ENCODE results near the gene PRLH.

GRCh38 chr2:237604391-237604790 lies 38.0 kb downstream of the PRLH start:
- no peak for TF ChIP-seq POLR2A (IDR thresholded peaks at IDR 0.05; ENCODE audit: low read depth, low read length)
- TF ChIP-seq, protein P1, sequence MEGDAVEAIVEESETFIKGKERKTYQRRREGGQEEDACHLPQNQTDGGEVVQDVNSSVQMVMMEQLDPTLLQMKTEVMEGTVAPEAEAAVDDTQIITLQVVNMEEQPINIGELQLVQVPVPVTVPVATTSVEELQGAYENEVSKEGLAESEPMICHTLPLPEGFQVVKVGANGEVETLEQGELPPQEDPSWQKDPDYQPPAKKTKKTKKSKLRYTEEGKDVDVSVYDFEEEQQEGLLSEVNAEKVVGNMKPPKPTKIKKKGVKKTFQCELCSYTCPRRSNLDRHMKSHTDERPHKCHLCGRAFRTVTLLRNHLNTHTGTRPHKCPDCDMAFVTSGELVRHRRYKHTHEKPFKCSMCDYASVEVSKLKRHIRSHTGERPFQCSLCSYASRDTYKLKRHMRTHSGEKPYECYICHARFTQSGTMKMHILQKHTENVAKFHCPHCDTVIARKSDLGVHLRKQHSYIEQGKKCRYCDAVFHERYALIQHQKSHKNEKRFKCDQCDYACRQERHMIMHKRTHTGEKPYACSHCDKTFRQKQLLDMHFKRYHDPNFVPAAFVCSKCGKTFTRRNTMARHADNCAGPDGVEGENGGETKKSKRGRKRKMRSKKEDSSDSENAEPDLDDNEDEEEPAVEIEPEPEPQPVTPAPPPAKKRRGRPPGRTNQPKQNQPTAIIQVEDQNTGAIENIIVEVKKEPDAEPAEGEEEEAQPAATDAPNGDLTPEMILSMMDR (IDR thresholded peaks at IDR 0.05; ENCODE audit: extremely low read depth in 1 of 2, insufficient read depth in 1 of 2, low read depth in 1 of 2, low read length in 2 of 2): no peak
- TF ChIP-seq MAX (IDR thresholded peaks at IDR 0.05; ENCODE audit: insufficient read depth, insufficient read length): no peak
- no peak for TF ChIP-seq EZH2 (IDR thresholded peaks at IDR 0.05; ENCODE audit: borderline replicate concordance, low read depth, low read length, severe bottlenecking)
- no peak for TF ChIP-seq FOS (IDR thresholded peaks at IDR 0.05; ENCODE audit: borderline replicate concordance, insufficient read depth, low read length)
- TF ChIP-seq POLR2AphosphoS5 (IDR thresholded peaks at IDR 0.05; ENCODE audit: insufficient read depth, low read depth, low read length): no peak

All from endothelial cell of umbilical vein (primary cell).